Measurements from ENCODE around the gene DYNC1H1. TPM values are rescaled to one million over a fixed set of nuclear protein-coding genes. Genes with fewer than 3 reads are reported as not detected.
"Not testable (repeated sequence)": the region's sequence is repeated elsewhere in the genome, so short reads cannot be mapped to it uniquely, and the experiment has no call there.

The DYNC1H1 gene
- total RNA-seq, 1 donor from 2014 or later, result 384 TPM

GRCh38 chr14:102047808-102048540 lies 83.6 kb downstream of the DYNC1H1 start:
- no peak for DNase-seq
- ATAC-seq (ENCODE audit: poor library complexity), result no peak
- intact Hi-C loops (cut with DNase I), result loop anchor here (5.0 kb wide), 1 partner anchor 49 kb away; no protein-coding TSS in a partner anchor

- DNase-seq, result no peak
- ATAC-seq (ENCODE audit: poor library complexity), result no peak
- intact Hi-C loops (cut with DNase I), result loop anchor here (5.0 kb wide), 1 partner anchor 48 kb away; no protein-coding TSS in a partner anchor
Measured at GRCh38 chr14:102049258-102050025, 85.1 kb downstream of the DYNC1H1 start.

GRCh38 chr14:102050026-102050405 lies 85.6 kb downstream of the DYNC1H1 start:
- intact Hi-C loops (cut with DNase I), result no loop called here
- no peak for DNase-seq

DNA sequence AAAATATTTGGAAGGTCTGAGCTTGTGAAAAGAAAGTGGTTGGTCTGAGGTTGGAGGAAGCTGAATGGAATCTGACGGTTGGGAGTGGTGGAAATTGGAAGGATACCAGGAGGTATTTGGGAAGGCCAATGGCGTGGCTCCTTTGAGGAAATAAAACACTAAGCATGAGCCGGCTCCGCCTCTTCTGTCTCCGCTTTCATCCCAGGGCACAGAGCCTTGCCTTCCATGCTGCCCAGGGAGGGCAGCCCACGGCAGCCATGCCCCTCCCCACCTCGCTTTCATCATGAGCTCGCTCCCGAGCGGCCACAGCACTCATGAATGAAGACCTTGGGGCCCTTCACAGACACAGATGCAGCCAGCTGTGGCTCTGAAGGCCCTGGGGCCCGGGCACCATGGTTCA lies 86.3 kb downstream of the DYNC1H1 start:
- intact Hi-C loops (cut with DNase I), result no loop called here
- DNase-seq, result no peak
- ATAC-seq (ENCODE audit: poor library complexity), result no peak

More at GRCh38 chr14:102050026-102050405, 85.6 kb downstream of the DYNC1H1 start:
- no peak for ATAC-seq (ENCODE audit: poor library complexity)

GRCh38 chr14:102052522-102052921 lies 88.1 kb downstream of the DYNC1H1 start:
- DNase-seq (no peak), ATAC-seq (ENCODE audit: poor library complexity) (no peak)
- intact Hi-C loops (cut with DNase I), result no loop called here

GRCh38 chr14:102055181-102055901 lies 91.0 kb downstream of the DYNC1H1 start:
- ATAC-seq (ENCODE audit: poor library complexity), result no peak
- DNase-seq, result no peak
- intact Hi-C loops (cut with DNase I), result no loop called here

GRCh38 chr14:102056694-102057442 lies 92.5 kb downstream of the DYNC1H1 start:
- ATAC-seq (ENCODE audit: poor library complexity), result no peak
- intact Hi-C loops (cut with DNase I), result no loop called here
- no peak for DNase-seq

GRCh38 chr14:102057480-102058114 lies 93.2 kb downstream of the DYNC1H1 start:
- intact Hi-C loops (cut with DNase I), result no loop called here
- DNase-seq (no peak), ATAC-seq (ENCODE audit: poor library complexity) (no peak)

DNA sequence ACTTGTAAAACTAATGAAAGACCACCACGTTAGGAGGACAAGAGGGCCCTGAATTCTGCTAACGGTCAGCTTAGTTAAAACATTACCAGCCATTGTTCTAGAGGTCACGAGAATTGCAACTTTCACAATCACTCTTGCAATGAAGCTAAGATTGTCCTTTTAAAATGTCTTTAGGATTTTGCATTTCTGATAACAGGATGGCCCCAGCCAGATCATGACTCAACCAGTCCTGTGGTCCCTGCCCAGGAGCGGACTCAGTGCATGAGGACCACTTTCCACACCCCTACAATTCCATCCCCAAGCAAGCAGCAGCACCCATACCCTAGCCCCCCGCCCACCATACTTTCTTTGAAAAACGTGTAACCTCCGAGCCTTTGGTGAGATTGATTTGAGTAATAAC lies 93.8 kb downstream of the DYNC1H1 start:
- ATAC-seq (ENCODE audit: poor library complexity) (no peak), DNase-seq (no peak)
- intact Hi-C loops (cut with DNase I), result no loop called here

GRCh38 chr14:102058961-102059360 lies 94.6 kb downstream of the DYNC1H1 start:
- DNase-seq, result no peak
- intact Hi-C loops (cut with DNase I), result no loop called here
- ATAC-seq (ENCODE audit: poor library complexity), result no peak

GRCh38 chr14:102063109-102063807 lies 98.9 kb downstream of the DYNC1H1 start:
- DNase-seq, result peak; percentile 92
- ATAC-seq (ENCODE audit: poor library complexity), result peak; percentile 97
- intact Hi-C loops (cut with DNase I), result no loop called here

DNA sequence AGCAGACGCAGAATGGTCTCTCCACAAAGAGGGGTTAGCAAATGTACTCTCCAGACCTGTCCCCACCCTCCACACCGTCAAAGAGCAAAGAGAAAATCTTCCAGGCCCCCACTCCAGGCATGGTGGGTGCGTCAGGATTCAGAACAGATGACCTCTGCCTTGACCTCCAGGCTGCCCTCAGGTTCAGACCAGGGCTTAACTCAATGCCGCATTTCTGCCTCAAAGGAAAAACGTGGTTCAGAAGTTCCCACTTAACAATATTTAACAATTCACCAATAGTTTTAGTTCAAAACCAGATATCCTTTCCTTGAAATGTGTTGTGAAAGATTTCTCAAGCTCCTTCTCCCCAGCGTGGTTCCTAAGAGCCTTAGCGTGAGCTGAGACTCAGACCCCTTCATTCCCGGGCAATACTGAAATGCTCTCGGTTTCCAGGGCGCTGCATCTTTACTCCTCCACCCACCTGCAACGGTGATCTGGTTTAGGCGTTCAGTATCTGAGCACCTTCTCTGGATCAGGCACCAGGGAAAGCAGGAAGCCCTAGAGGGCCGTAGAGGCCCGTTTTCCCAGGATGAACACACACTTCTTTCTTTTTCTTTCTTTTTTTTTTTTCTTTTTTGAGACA lies 99.5 kb downstream of the DYNC1H1 start:
- intact Hi-C loops (cut with DNase I), result no loop called here
- ATAC-seq (ENCODE audit: poor library complexity) (peak; percentile 23), DNase-seq (no peak)

DNA sequence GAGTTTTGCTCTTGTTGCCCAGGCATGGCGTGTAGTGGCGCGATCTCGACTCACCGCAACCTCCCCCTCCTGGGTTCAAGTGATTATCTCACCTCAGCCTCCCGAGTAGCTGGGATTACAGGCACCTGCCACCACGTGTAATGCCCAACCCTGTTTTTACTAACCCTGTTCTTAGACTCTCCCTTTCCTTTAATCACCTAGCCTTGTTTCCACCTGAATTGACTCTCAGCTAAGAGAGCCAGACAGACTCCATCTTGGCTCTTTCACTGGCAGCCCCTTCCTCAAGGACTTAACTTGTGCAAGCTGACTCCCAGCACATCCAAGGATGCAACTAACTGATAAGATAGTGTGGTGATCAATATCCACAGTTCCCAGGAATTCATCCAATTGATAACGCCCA lies 100.2 kb downstream of the DYNC1H1 start:
- not testable (repeated sequence) for ATAC-seq (ENCODE audit: poor library complexity)

GRCh38 chr14:102066041-102066451 lies 101.7 kb downstream of the DYNC1H1 start:
- intact Hi-C loops (cut with DNase I), result no loop called here
- no peak for DNase-seq

More for the DNA sequence above, 100.2 kb downstream of the DYNC1H1 start:
- intact Hi-C loops (cut with DNase I); DNase-seq: not testable (repeated sequence)

DNA sequence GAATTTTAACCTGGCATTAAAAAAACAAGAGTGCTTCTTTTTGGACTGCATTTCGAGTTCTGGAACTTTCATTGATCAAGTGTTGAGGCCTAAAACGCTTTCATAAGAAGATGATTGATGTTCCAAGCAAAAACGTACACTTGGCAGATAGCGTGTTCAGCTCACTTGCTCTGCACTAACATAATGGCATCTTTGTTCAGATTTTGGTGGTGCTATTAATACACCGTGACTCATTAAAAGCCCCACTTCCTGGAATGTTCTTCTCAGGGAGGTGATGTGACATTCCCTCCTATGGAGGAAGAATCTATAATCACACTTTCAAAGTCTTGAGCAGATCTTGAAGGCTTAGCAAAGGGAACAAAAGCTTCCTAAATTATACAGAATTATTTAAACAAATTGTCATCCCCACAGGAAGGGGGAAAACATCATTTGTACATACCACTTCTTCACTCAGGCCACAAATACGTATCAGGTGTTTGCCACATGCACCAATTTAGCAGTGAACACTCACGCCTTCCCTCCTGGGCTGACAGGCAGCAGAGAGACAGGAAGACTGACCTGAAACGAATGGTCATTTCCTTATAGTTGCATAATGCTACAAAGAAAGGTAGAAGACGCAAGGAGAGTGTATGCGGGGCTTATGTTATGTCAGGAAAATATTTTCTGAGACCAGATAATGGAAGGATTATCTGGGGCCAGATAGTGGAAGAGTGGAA lies 107.1 kb downstream of the DYNC1H1 start:
- no peak for ATAC-seq (ENCODE audit: poor library complexity)
- no peak for DNase-seq
- intact Hi-C loops (cut with DNase I), result no loop called here

More at GRCh38 chr14:102066041-102066451, 101.7 kb downstream of the DYNC1H1 start:
- ATAC-seq (ENCODE audit: poor library complexity), result no peak

- ATAC-seq (ENCODE audit: poor library complexity), result no peak
- DNase-seq, result no peak
- intact Hi-C loops (cut with DNase I), result no loop called here
Measured at GRCh38 chr14:102074415-102074964, 110.1 kb downstream of the DYNC1H1 start.

Data from Right ventricle myocardium superior (tissue), 1 donor.